ENCODE measurements around the gene MOAP1. TPM values are rescaled to one million over a fixed set of nuclear protein-coding genes. Genes with fewer than 3 reads are reported as not detected.
"Not testable (repeated sequence)": the region's sequence is repeated elsewhere in the genome, so short reads cannot be mapped to it uniquely, and the experiment has no call there.

MOAP1 gene
- total RNA-seq, 1 experiment from 2014 or later, result 91.5 TPM

GRCh38 chr14:93195316-93195999 lies 10.8 kb upstream of the MOAP1 start:
- DNase-seq (ENCODE audit: low read depth, low spot score), result peak; percentile 50
- in situ Hi-C loops (cut with HindIII; ENCODE audit: low pct_unique_long_range_greater_than_20kb, low sequenced_read_pairs), result no loop called here

- in situ Hi-C loops (cut with HindIII; ENCODE audit: low pct_unique_long_range_greater_than_20kb, low sequenced_read_pairs), result no loop called here
- no peak for DNase-seq (ENCODE audit: low read depth, low spot score)
Observed at GRCh38 chr14:93186956-93187355, 2.3 kb upstream of the MOAP1 start.

DNA sequence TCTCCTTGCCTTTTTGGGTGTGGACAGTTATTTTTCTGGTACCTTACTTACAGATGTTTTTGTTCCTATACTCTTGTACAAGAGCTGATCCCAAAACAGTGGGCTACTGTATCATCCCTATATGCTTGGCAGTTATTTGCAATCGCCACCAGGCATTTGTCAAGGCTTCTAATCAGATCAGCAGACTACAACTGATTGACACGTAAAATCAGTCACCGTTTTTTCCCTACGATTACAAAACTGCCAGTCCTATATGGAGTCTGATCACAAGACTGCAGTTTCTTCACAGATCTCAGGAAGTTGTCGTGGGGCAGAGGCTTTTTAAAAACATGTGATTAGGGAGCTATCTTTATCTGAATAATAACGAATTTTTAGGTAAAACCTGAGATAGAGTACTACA lies 1.8 kb upstream of the MOAP1 start:
- in situ Hi-C loops (cut with HindIII; ENCODE audit: low pct_unique_long_range_greater_than_20kb, low sequenced_read_pairs), result no loop called here
- DNase-seq (ENCODE audit: low read depth, low spot score), result peak; percentile 77

DNA sequence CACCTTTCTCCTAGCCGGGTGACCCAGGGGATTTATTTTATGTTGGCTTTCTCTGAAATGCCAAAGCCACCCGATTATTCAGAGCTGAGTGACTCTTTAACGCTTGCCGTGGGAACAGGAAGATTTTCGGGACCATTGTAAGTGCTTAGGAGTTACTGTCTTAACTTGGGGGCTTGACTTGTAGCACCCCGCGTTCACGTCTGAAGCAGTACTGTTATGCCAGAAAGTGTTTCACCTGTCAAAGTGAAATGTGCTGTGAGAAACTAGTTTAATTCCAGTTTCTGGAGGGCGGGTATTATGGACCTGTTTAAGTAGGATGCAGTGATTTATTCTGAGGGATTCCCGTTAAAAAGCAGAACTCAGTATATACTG lies 638 bp upstream of the MOAP1 start:
- in situ Hi-C loops (cut with HindIII; ENCODE audit: low pct_unique_long_range_greater_than_20kb, low sequenced_read_pairs), result no loop called here
- DNase-seq (ENCODE audit: low read depth, low spot score), result no peak

- in situ Hi-C loops (cut with HindIII; ENCODE audit: low pct_unique_long_range_greater_than_20kb, low sequenced_read_pairs), result no loop called here
- DNase-seq (ENCODE audit: low read depth, low spot score), result no peak
Observed at GRCh38 chr14:93183596-93184317, 940 bp downstream of the MOAP1 start.

DNA sequence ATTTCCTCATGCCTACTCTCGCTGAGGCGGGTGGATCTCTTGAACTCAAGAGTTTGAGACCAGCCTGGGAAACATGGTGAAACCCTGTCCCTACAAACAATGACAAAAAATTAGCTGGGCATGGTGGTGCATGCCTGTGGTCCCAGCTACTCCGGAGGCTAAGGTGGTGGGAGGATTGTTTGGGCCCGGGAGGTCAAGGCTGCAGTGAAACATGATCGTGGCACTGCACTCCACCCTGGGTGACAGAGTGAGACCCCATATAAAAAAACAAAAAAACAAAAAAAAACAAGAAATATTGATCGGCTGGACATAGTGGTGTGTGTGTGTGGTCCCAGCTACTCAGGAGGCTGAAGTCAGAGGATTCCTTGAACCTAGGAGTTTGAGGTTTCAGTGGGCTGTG lies 9.2 kb downstream of the MOAP1 start:
- in situ Hi-C loops (cut with HindIII; ENCODE audit: low pct_unique_long_range_greater_than_20kb, low sequenced_read_pairs), result no loop called here
- DNase-seq (ENCODE audit: low read depth, low spot score), result no peak

- in situ Hi-C loops (cut with HindIII; ENCODE audit: low pct_unique_long_range_greater_than_20kb, low sequenced_read_pairs); DNase-seq (ENCODE audit: low read depth, low spot score): not testable (repeated sequence)
Observed at GRCh38 chr14:93174731-93175130, 10.0 kb downstream of the MOAP1 start.

DNA sequence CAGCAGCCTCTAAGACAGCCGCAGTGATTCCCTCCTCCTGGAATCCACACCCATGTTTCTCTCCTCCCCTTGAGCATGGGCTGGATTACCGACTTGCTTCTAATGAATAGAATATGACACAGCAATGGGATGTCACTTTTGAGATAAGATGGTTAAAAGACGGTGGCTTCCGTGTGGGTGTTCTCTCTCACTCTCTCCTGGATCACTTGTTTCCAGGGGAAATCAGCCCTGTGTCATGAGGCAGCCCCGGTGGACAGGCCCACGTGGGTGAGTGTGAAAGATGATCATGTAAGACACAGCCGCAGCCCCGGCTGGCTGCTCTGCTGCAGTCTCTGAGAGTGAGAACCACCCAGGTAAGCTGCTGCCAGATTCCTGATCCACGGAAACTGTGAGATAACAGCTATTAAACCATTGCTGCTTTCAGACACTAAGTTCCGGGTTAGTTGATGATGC lies 10.7 kb downstream of the MOAP1 start:
- in situ Hi-C loops (cut with HindIII; ENCODE audit: low pct_unique_long_range_greater_than_20kb, low sequenced_read_pairs), result no loop called here
- DNase-seq (ENCODE audit: low read depth, low spot score), result peak; percentile 49

GRCh38 chr14:93171376-93171775 lies 13.3 kb downstream of the MOAP1 start:
- in situ Hi-C loops (cut with HindIII; ENCODE audit: low pct_unique_long_range_greater_than_20kb, low sequenced_read_pairs), result no loop called here
- DNase-seq (ENCODE audit: low read depth, low spot score), result no peak

DNA sequence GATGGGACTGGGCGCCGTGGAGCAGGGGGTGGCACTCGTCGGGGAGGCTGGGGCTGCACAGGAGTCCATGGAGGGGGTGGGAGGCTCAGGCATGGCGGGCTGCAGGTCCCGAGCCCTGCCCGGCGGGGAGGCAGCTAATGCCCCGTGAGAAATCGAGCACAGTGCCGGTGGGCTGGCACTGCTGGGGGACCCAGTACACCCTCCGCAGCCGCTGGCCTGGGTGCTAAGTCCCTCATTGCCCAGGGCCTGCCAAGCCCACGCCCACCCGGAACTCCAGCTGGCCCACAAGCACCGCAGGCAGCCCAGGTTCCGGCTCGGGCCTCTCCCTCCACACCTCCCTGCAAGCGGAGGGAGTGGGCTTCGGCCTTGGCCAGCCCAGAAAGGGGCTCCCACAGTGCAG lies 14.6 kb downstream of the MOAP1 start:
- DNase-seq (ENCODE audit: low read depth, low spot score); in situ Hi-C loops (cut with HindIII; ENCODE audit: low pct_unique_long_range_greater_than_20kb, low sequenced_read_pairs): not testable (repeated sequence)

- in situ Hi-C loops (cut with HindIII; ENCODE audit: low pct_unique_long_range_greater_than_20kb, low sequenced_read_pairs); DNase-seq (ENCODE audit: low read depth, low spot score): not testable (repeated sequence)
Observed at GRCh38 chr14:93169619-93170018, 15.1 kb downstream of the MOAP1 start.

GRCh38 chr14:93168610-93169009 lies 16.1 kb downstream of the MOAP1 start:
- in situ Hi-C loops (cut with HindIII; ENCODE audit: low pct_unique_long_range_greater_than_20kb, low sequenced_read_pairs); DNase-seq (ENCODE audit: low read depth, low spot score): not testable (repeated sequence)

GRCh38 chr14:93165271-93166265 lies 19.1 kb downstream of the MOAP1 start:
- DNase-seq (ENCODE audit: low read depth, low spot score); in situ Hi-C loops (cut with HindIII; ENCODE audit: low pct_unique_long_range_greater_than_20kb, low sequenced_read_pairs): not testable (repeated sequence)

- in situ Hi-C loops (cut with HindIII; ENCODE audit: low pct_unique_long_range_greater_than_20kb, low sequenced_read_pairs), result no loop called here
- no peak for DNase-seq (ENCODE audit: low read depth, low spot score)
Observed at GRCh38 chr14:93163564-93163963, 21.1 kb downstream of the MOAP1 start.

- in situ Hi-C loops (cut with HindIII; ENCODE audit: low pct_unique_long_range_greater_than_20kb, low sequenced_read_pairs), result no loop called here
- DNase-seq (ENCODE audit: low read depth, low spot score), result no peak
Observed at GRCh38 chr14:93161411-93161940, 23.2 kb downstream of the MOAP1 start.

DNA sequence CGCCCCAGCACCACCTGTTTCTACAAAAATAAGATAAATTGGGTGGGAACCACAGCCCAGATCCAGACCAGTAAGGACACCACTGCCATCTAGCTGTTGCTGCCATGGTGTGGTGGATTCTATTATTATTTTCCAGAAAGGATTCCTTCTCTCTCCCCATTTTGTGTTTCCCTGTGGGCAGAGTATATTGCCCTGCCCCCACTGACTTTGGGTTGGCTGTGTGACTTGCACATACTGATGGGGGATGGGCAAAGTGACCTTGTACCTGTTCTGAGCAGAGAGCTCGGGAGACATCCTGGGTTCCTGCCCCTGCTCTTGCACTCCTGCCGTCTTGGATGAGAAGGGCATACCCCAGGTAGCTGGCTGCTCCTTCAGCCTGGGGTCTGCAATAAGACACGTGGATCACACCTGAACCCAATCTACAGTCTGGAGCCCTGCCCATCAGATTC lies 24.3 kb downstream of the MOAP1 start:
- peak; percentile 67 for DNase-seq (ENCODE audit: low read depth, low spot score)
- in situ Hi-C loops (cut with HindIII; ENCODE audit: low pct_unique_long_range_greater_than_20kb, low sequenced_read_pairs), result no loop called here

- DNase-seq (ENCODE audit: low read depth, low spot score); in situ Hi-C loops (cut with HindIII; ENCODE audit: low pct_unique_long_range_greater_than_20kb, low sequenced_read_pairs): not testable (repeated sequence)
Observed at GRCh38 chr14:93159625-93160352, 24.9 kb downstream of the MOAP1 start.
